ELF-1 (cell line): ENCODE measurements around the gene BEST4.
"Not testable (repeated sequence)": the region's sequence is repeated elsewhere in the genome, so short reads cannot be mapped to it uniquely, and the experiment has no call there.

Experiments
- DNase-seq: peaks from one replicate; pipeline ENCODE4 v3.0.0-alpha.2; 2016; ENCODE audit warnings: low read depth, low spot score

Gene BEST4

DNA sequence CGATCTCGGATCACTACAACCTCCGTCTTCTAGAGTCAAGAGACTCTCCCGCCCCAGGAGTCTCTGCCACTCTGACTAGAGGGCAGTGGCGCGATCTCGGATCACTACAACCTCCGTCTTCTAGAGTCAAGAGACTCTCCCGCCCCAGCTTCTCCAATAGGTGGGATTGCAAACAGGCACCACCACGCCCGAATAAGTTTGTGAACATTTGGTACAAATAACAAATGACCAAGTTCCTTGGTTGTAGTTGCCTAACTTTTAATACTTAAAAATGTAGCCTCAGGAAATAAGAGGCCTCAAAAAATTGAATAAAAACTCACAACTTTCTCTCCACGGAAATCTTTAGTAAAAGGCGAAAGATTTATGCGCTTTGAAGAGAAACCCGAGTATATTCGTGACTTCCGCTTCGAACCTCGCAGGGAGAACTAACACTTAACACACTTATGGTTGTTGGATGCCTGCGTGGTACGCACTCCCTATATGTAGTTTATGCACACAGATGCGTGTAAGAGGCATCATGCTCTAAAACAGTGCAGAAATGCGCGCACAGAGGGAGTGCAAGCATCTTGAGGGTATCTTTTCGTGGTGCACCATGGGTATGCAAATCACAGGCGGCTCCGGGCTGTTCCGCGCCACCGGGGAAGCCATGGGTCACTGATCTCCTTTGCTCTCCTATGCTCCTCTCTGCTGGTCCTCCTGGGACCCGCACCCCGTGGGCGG is 31.8 kb upstream of the BEST4 start:
- peak; percentile 95 for DNase-seq

- no peak for DNase-seq
Measured at GRCh38 chr1:44819196-44819607, 31.2 kb upstream of the BEST4 start.

- DNase-seq: no peak
Measured at GRCh38 chr1:44817771-44818495, 30.0 kb upstream of the BEST4 start.

- no peak for DNase-seq
Measured at GRCh38 chr1:44817307-44817706, 29.3 kb upstream of the BEST4 start.

GRCh38 chr1:44815926-44816325 is 28.0 kb upstream of the BEST4 start:
- DNase-seq: not testable (repeated sequence)

DNA sequence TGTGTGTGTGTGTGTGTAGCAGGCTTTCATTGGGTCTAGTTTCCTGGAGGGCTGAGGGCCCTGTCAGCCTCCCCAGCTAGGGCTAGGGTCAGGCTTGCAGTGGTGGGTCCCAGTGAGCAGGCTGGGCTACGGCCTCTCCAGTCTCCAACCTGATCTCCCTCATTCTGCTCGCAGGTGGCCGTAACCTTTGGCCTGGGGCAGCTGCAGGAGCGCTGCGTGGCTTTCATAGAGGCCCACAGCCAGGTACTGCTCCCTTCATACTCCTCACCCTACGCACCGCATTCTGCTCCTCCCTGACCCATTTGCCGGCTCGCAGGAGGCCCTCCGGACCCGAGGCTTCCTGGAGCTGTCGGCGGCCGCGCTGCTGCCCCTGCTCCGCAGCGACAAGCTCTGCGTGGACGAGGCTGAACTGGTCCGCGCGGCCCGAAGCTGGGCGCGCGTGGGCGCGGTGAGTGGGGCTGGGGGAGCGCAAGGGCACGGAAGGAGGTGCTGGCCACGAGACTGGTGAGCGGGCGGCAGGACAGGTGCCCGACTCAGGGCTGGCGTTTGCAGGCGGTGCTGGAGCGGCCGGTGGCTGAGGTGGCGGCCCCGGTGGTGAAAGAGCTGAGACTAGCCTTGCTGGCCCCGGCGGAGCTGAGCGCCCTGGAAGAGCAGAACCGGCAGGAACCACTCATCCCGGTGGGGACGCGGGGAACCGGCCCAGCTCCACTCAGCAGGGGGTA is 25.0 kb upstream of the BEST4 start:
- peak; percentile 52 for DNase-seq

DNA sequence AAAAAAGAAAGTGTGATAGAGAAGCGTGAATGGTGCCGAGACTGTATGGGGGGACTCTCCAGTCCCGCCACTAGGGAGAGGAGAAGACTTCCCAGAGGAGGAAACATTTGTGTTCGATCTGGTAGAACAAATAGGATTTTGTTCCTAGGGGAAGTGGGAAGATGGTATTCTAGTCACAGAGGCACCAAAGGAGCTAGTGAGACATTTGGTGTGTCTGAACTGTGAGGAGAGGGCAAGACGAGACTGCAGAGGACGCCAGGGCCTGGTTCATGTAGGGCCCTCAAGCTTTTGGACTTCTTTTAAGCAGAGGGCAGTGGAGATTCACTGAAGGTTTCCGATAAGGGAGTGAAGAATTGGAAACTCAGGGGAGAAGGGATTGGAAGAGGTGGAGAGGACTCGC is 23.3 kb upstream of the BEST4 start:
- DNase-seq: no peak

DNA sequence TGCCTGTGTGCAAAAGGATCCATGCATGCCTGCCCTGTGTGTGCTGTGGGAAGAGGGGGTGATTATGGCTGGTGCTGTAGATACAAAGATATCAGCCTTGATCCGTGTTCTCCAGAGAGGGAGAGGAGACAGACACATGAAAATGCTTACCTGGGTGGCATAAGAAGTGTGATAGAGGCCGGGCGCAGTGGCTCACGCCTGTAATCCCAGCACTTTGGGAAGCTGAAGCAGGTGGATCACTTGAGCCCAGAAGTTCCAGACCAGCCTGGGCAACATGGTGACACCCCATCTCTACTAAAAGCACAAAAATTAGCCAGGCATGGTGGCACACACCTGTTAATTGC is 22.8 kb upstream of the BEST4 start:
- DNase-seq: not testable (repeated sequence)

DNA sequence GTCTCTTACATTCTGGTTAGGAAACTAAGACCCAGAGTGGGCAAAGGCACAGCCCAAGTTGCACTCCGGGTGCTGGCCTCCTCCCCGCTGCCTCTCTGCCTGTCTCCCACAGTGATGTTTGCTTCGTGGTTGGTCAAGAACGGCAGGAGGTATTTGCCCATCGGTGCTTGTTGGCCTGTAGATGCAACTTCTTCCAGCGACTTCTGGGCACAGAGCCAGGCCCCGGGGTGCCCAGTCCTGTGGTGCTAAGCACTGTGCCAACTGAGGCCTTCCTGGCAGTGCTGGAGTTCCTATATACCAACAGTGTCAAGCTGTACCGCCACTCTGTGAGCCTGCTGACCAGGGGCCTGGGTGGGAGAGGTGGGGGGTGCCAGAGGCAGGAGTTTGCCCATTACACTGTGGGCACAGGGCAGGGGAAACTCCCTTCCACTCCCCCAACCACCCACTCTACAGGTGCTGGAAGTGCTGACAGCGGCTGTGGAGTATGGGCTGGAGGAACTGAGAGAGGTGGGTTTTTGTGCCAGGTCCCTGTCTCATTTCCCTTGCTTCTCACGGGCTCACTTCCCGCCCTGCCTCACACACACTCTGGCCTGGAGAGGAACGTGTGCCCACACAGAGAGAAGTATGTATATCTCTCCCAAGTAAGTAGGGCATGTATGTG is 22.3 kb upstream of the BEST4 start:
- no peak for DNase-seq

DNA sequence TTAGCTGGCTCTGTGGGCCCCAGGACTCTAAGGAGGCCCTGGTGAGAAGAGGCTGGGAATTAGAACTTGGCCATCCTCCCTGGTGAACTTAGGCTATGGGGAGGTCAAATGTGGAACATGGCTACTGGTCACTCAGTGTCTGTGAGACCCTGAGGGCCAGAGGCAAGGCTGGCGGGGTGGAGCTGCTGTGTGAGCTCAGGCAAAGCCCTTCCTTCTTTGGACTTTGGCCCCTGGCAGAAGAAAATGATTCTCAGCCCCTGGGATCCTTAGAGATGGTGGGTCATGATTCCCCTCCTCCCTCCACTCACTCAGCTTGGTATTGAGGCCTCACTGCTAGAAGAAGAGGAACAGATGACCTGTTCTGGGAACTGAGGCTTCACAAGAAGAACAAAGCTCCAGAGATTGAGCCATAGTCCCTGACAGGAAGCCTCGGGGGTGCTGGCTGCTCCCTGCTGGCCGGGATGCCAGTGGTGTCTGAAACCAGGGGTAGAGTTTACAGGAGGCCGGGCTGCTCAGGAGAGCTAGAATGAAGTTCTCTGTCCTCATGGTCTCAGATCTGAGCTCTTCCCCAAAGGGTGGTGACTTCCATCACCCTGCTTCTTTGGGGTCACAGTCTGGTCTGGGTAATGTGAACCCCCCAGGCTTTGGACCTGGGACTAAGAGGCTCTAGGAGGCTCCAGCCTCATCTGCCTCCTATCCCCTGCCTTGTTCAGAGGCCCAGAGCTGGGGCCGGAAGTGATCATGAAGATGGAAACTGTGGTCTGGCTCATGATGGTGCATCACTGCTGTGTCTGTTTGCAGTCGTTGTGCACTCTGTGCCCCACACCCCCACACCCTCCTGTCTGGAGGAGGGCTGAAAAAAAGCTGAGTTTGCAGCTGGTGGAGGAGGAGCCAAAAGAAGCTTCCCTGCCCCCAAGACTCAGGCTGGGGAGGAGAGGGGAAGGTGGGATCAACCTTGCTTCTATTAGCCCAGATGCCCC is 21.3 kb upstream of the BEST4 start:
- peak; percentile 44 for DNase-seq

- DNase-seq: peak; percentile 91
Measured at GRCh38 chr1:44808063-44808937, 20.3 kb upstream of the BEST4 start, which contains the start of gene BTBD19. Gene BTBD19 (plus strand): TSS chr1:44808523. CDS start chr1:44808821, 298 bp downstream.

GRCh38 chr1:44807364-44808062 is 19.5 kb upstream of the BEST4 start:
- DNase-seq: peak; percentile 98

- no peak for DNase-seq
Measured at GRCh38 chr1:44806704-44807363, 18.9 kb upstream of the BEST4 start, which contains the start of gene DYNLT4. Gene DYNLT4 (minus strand): TSS chr1:44807351. CDS start chr1:44806668, 683 bp downstream.

- no peak for DNase-seq
Measured at GRCh38 chr1:44806025-44806703, 18.2 kb upstream of the BEST4 start.

DNA sequence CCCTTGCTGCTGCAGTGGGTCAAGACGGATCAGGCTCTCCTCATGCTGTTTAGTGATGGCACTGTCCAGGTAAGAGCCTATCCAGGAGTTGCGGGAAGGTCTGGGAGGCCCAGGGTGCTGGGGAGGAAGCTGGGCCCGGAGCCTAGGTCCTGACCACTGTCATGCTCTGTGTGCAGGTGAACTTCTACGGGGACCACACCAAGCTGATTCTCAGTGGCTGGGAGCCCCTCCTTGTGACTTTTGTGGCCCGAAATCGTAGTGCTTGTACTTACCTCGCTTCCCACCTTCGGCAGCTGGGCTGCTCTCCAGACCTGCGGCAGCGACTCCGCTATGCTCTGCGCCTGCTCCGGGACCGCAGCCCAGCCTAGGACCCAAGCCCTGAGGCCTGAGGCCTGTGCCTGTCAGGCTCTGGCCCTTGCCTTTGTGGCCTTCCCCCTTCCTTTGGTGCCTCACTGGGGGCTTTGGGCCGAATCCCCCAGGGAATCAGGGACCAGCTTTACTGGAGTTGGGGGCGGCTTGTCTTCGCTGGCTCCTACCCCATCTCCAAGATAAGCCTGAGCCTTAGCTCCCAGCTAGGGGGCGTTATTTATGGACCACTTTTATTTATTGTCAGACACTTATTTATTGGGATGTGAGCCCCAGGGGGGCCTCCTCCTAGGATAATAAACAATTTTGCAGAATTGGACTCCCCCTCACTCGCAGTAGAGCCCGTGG is 17.5 kb upstream of the BEST4 start:
- DNase-seq: no peak

DNA sequence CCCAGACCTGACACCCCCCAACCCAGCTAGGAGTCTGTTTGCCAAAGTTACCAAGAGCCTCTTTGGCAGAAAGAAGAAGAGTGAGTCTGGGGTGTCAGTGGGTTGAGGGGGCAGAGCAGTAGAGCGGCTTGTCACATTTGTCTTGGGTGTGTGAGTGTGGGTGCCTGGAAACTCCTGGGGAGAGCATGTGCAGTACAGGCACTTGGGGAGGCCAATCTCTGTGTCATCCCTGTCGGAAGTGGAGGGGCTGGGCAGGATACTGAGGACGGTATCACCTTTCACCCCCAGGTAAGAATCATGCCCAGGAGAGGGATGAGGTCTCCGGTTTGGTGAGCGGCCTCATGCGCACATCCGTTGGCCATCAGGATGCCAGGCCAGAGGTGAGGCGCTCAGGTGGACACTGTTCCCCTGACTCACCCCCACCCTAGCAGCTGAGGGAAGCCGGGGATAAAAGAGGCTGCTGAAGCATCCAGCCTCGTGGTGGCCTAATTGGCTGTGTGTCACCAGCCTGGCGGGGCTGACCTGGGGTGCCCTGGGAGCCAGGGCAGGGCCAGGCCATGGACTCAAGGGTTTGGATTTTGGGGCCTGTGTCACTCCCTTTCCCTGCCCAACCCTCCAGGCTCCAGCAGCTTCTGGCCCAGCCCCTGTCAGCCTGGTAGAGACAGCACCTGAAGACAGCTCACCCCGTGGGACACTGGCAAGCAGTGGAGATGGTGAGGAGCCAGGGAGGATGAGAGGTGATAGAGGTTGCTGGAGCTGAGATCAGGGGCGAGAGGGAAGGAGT is 15.5 kb upstream of the BEST4 start:
- DNase-seq: no peak

- DNase-seq: no peak
Measured at GRCh38 chr1:44803062-44803311, 15.0 kb upstream of the BEST4 start.
